Keratinocyte (primary cell): ENCODE results near the gene ENO2. TPM values are rescaled to one million over a fixed set of nuclear protein-coding genes. Genes with fewer than 3 reads are reported as not detected.
"Not testable (repeated sequence)": the region's sequence is repeated elsewhere in the genome, so short reads cannot be mapped to it uniquely, and the experiment has no call there.

Source experiments
- DNase-seq: peaks from one replicate; pipeline ENCODE4 v3.0.0-alpha.2; 2011; ENCODE audit warnings: low read depth, missing footprints, low spot score
- FAIRE-seq: peaks from 2 replicates; lab custom pipeline; 2011; peaks lifted over from hg19 to GRCh38; lab: Jason Lieb, UNC
- H2AFZ ChIP-seq: 2 replicates; pipeline ENCODE4 v1.6.0; 2012; ENCODE audit warnings: low read length, control low read depth, inconsistent platforms; ENCODE audit not compliant: control insufficient read depth
- H3K27ac ChIP-seq: 2 replicates; pipeline ENCODE4 v1.5.1; 2011; ENCODE audit warnings: low read length; ENCODE audit not compliant: control insufficient read depth, insufficient read depth
- H3K27me3 ChIP-seq: 3 replicates; pipeline ENCODE4 v1.6.0; 2011; ENCODE audit warnings: low read length; ENCODE audit not compliant: control insufficient read depth, insufficient read depth; ENCODE audit errors: extremely low read depth
- H3K36me3 ChIP-seq, 2 experiments: 2 replicates in 1 of 2; 3 replicates in 1 of 2; pipeline ENCODE4 v1.5.1; 2011; ENCODE audit warnings: low read length in 2 of 2, mild to moderate bottlenecking in 1 of 2; ENCODE audit not compliant: control insufficient read depth in 2 of 2, insufficient read depth in 2 of 2; ENCODE audit errors: extremely low read depth in 1 of 2
- H3K4me1 ChIP-seq: 3 replicates; pipeline ENCODE4 v1.5.1; 2011; ENCODE audit warnings: low read length; ENCODE audit not compliant: control insufficient read depth, insufficient read depth; ENCODE audit errors: extremely low read depth
- H3K4me2 ChIP-seq: 3 replicates; pipeline ENCODE4 v1.6.0; 2011; ENCODE audit warnings: low read depth, low read length; ENCODE audit not compliant: control insufficient read depth, insufficient read depth; ENCODE audit errors: extremely low read depth
- H3K4me3 ChIP-seq, 3 experiments: fragments of 200-600 bp in 1 of 3; sonication (generic) in 1 of 3; 2 replicates in 2 of 3; 3 replicates in 1 of 3; pipeline ENCODE4 v1.5.1; 2011 to 2016; ENCODE audit warnings: low read length in 3 of 3, mild to moderate bottlenecking in 3 of 3, control low read depth in 2 of 3, inconsistent platforms in 1 of 3, low read depth in 1 of 3, mixed read lengths in 1 of 3, mixed run types in 1 of 3, moderate library complexity in 1 of 3; ENCODE audit not compliant: control insufficient read depth in 2 of 3, insufficient read depth in 2 of 3; ENCODE audit errors: extremely low read depth in 1 of 3
- H3K79me2 ChIP-seq: 2 replicates; pipeline ENCODE4 v1.6.0; 2012; ENCODE audit warnings: low read length; ENCODE audit not compliant: control insufficient read depth, insufficient read depth
- H3K9ac ChIP-seq: 3 replicates; pipeline ENCODE4 v1.6.0; 2011; ENCODE audit warnings: low read length; ENCODE audit not compliant: control insufficient read depth, insufficient read depth; ENCODE audit errors: extremely low read depth
- H3K9me1 ChIP-seq: 3 replicates; pipeline ENCODE4 v1.6.0; 2011; ENCODE audit warnings: low read length; ENCODE audit not compliant: control insufficient read depth, insufficient read depth; ENCODE audit errors: extremely low read depth
- H3K9me3 ChIP-seq: 2 replicates; pipeline ENCODE4 v1.5.1; 2012; ENCODE audit warnings: low read depth, low read length; ENCODE audit not compliant: control insufficient read depth
- H4K20me1 ChIP-seq: 3 replicates; pipeline ENCODE4 v1.6.0; 2011; ENCODE audit warnings: low read length; ENCODE audit not compliant: control insufficient read depth, insufficient read depth; ENCODE audit errors: extremely low read depth
- CTCF ChIP-seq, 3 experiments: IDR thresholded peaks in 1 of 3; conservative IDR thresholded peaks in 1 of 3; optimal IDR thresholded peaks in 1 of 3; 2 replicates in 2 of 3; 3 replicates in 1 of 3; pipeline versions ENCODE3 to v1.5.1; 2011; ENCODE audit warnings: low read length in 3 of 3, mild to moderate bottlenecking in 3 of 3, moderate library complexity in 2 of 3, control low read depth in 1 of 3, inconsistent platforms in 1 of 3; ENCODE audit not compliant: insufficient read depth in 2 of 3; ENCODE audit errors: extremely low read depth in 1 of 3
- EZH2 ChIP-seq: IDR thresholded peaks from one replicate; pipeline ENCODE4 v1.6.1; 2012; ENCODE audit warnings: inconsistent platforms, mild to moderate bottlenecking, low read length, moderate library complexity
- dilution Hi-C: fragments of 300-500 bp; cut with MboI; formaldehyde crosslinking; loops from one replicate; pipeline ENCODE4 v1.7.0; 2020; ENCODE audit warnings: low sequenced_read_pairs; ENCODE audit not compliant: extremely low pct_ligation_motif_present
- polyA minus RNA-seq, 3 experiments: library from RNA; depleted of rRNA, polyadenylated mRNA; stranded (reverse); fragments of >200 nt; gene quantifications; 1 replicate in 1 of 3; 2 replicates in 1 of 3; 3 replicates in 1 of 3; pipeline ENCODE4 v1.2.3, GENCODE V29; 2011
- polyA plus RNA-seq, 5 experiments: library from polyadenylated mRNA; depleted of rRNA in 3 of 5; stranded (reverse) in 3 of 5; stranded (forward) in 1 of 5; unstranded in 1 of 5; fragments of >200 nt; gene quantifications; 1 replicate in 1 of 5; 2 replicates in 3 of 5; 3 replicates in 1 of 5; pipeline versions ENCODE4 v1.2.1 to v1.2.3, GENCODE V29; 2011 to 2012; ENCODE audit warnings: missing spikeins in 2 of 5, low read depth in 1 of 5, low replicate concordance in 1 of 5

The ENO2 gene
- 0.87 to 1.7 TPM (median 1.1 TPM) in 3 replicates for polyA plus RNA-seq
- 2.3 TPM for polyA plus RNA-seq (2011; ENCODE audit: low read depth)
- 0.57 and 0.58 TPM in 2 replicates for polyA plus RNA-seq (2011; cell fraction: cytosol; rRNA removed)
- 2.6 and 2.7 TPM in 2 replicates for polyA plus RNA-seq (2011; cell fraction: nucleus; rRNA removed)
- 0.78 and 7.9 TPM in 2 replicates for polyA plus RNA-seq (2012; ENCODE audit: low replicate concordance)
- 0.46 to 4.6 TPM (median 1.3 TPM) in 3 replicates for polyA minus RNA-seq
- not detected for polyA minus RNA-seq (2011; cell fraction: cytosol; rRNA and poly(A)+ RNA removed)
- 0.39 and 1.5 TPM in 2 replicates for polyA minus RNA-seq (2011; cell fraction: nucleus; rRNA and poly(A)+ RNA removed)

- Histone ChIP-seq H3K4me1 (peaks cover 2% of the 10 kb centered on the region), H4K20me1 (no peaks in the 10 kb centered on the region), H2AFZ (peak within 1 kb of the TSS; percentile 38), H3K36me3 (no peaks in the 10 kb centered on the region), H3K9me3 (no peaks in the 10 kb centered on the region), H3K4me3 (peak within 1 kb of the TSS; percentile 38 to 56 (median 47)), H3K27me3 (peaks cover 16% of the 10 kb centered on the region), H3K79me2 (no peaks in the 10 kb centered on the region), H3K27ac (no peak within 1 kb of the TSS), H3K9ac (no peak within 1 kb of the TSS), H3K9me1 (no peaks in the 10 kb centered on the region), H3K4me2 (peak within 1 kb of the TSS; percentile 62)
- TF ChIP-seq CTCF (optimal IDR thresholded peaks at IDR 0.05 in 1 of 3, IDR thresholded peaks at IDR 0.05 in 1 of 3, conservative IDR thresholded peaks at IDR 0.05 in 1 of 3; ENCODE audit: extremely low read depth in 1 of 3, insufficient read depth in 2 of 3, low read length in 3 of 3), result no peak
- TF ChIP-seq EZH2, result no peak
- dilution Hi-C loops, result no loop called here
- FAIRE-seq (no peak), DNase-seq (no peak)
Observed at GRCh38 chr12:6914246-6914946, at the start of gene ENO2. ENO2 (plus strand) TSS chr12:6914580; CDS start chr12:6915833, 1,253 bp downstream.

GRCh38 chr12:6865307-6865706, 49.1 kb upstream of the ENO2 start:
- peaks cover 25% of the 10 kb centered on the region for H3K4me1 ChIP-seq
- H3K9me1 ChIP-seq, H3K4me2 ChIP-seq, dilution Hi-C loops, DNase-seq, H3K9me3 ChIP-seq, H3K27ac ChIP-seq, H3K9ac ChIP-seq, H3K4me3 ChIP-seq, H2AFZ ChIP-seq, FAIRE-seq, H3K27me3 ChIP-seq: not testable (repeated sequence)
- peaks cover 20% of the 10 kb centered on the region for H4K20me1 ChIP-seq
- H3K79me2 ChIP-seq, result peaks cover 29% of the 10 kb centered on the region
- H3K36me3 ChIP-seq, result peaks cover 44 to 47% of the 10 kb centered on the region in 2 experiments
